C4-2B (cell line): ENCODE data around the gene HDAC7.

Experiments used
- H3K27ac ChIP-seq: fragments of 450-650 bp; 2 replicates; pipeline ENCODE4 v1.5.1; 2017
- ZFX ChIP-seq: fragments of 450-650 bp; IDR thresholded peaks from 2 replicates; pipeline ENCODE4 v1.6.1; 2017
- TF ChIP-seq, protein P1 (sequence below): fragments of 450-650 bp; conservative IDR thresholded peaks from 2 replicates; pipeline ENCODE4 v1.5.1; 2017; ENCODE audit warnings: mild to moderate bottlenecking

Gene HDAC7

GRCh38 chr12:47783821-47784819 is 35.6 kb downstream of the HDAC7 start:
- H3K27ac ChIP-seq, result no peak overlapping the region
- no peak for TF ChIP-seq ZFX
- TF ChIP-seq, protein P1, sequence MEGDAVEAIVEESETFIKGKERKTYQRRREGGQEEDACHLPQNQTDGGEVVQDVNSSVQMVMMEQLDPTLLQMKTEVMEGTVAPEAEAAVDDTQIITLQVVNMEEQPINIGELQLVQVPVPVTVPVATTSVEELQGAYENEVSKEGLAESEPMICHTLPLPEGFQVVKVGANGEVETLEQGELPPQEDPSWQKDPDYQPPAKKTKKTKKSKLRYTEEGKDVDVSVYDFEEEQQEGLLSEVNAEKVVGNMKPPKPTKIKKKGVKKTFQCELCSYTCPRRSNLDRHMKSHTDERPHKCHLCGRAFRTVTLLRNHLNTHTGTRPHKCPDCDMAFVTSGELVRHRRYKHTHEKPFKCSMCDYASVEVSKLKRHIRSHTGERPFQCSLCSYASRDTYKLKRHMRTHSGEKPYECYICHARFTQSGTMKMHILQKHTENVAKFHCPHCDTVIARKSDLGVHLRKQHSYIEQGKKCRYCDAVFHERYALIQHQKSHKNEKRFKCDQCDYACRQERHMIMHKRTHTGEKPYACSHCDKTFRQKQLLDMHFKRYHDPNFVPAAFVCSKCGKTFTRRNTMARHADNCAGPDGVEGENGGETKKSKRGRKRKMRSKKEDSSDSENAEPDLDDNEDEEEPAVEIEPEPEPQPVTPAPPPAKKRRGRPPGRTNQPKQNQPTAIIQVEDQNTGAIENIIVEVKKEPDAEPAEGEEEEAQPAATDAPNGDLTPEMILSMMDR, result no peak

GRCh38 chr12:47783024-47783755 is 36.5 kb downstream of the HDAC7 start:
- TF ChIP-seq, protein P1, result no peak
- no peak for TF ChIP-seq ZFX
- peak overlapping the region; percentile 58 for H3K27ac ChIP-seq

DNA sequence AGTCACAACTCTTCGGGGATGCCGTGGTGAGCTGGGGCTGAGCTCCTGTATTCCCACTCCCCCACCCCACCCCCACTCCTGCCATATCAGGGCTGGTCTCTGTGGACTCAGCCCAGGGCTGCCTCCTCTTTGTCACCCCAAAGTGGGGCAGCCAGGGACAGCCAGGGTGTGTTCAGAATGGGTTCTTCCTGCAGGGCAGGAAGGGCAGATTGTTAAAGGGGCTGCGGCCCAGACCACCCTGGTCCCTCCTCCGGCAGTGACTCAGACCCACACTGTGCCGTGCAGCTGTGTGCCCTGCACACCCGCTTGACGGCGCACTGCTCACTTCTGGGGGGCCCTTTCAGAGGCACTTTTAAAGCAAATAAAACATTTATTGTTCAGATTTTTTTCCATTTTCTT is 37.3 kb downstream of the HDAC7 start:
- TF ChIP-seq ZFX, result no peak
- TF ChIP-seq, protein P1, result no peak
- peak overlapping the region; percentile 58 for H3K27ac ChIP-seq

- TF ChIP-seq ZFX, result no peak
- TF ChIP-seq, protein P1, result no peak
- H3K27ac ChIP-seq, result peak overlapping the region; percentile 58
Observed at GRCh38 chr12:47781479-47782371, 38.0 kb downstream of the HDAC7 start.

DNA sequence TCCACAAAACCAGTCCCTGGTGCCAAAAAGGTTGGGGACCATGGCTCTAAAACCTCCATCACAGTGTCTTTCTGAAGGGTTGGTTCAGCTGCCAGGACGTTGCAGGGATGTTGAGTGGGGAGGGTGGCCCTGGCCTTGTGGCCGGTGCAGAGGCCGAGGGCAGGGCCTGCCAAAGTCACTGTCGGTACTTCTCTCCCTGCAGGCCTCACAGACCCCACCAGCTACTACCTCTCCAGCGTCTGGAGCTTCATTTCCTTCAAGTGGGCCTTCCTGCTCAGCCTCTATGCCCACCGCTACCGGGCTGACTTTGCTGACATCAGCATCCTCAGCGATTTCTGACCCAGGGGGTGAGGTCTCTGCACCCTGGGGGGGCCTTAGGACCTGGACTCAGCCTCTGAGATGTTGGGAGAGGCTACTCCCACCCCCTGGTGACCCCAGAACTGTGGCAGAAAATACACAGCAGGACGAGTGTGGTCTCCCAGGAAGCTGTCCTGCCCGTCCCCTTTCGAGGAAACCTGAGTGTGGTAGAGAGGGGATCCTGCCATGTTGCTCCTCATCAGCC is 39.7 kb downstream of the HDAC7 start:
- no peak overlapping the region for H3K27ac ChIP-seq
- TF ChIP-seq, protein P1, result no peak
- TF ChIP-seq ZFX, result no peak

DNA sequence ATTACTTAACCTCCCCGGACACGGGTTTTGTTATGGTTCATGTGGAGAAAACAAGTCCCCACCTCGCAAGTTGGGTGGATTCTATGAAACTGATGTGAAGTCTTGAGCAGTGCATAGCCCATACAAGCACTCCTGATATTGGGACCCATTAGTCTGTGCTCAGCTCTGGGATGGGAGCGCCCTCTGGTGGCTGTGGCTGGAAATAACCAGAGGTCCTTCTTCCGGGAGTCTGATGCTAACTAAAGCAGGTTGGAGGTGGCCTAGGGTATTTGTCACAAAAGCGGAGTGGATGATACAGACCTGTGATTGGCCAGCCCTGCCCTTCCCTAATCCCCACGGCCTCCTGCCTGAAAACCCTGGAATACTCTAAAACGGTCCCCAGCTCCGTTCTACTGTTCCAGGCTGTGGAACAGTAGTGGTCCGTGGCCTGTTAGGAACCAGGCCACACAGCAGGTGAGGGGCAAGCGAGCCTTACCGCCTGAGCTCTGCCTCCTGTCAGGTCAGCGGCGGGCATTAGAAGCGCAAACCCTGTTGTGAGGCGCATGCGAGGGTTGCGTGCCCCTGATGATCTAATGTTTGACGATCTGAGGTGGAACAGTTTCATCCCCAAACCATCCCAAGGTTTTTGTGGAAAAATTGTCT is 40.3 kb downstream of the HDAC7 start:
- TF ChIP-seq, protein P1, result peak; percentile 97
- no peak for TF ChIP-seq ZFX
- no peak overlapping the region for H3K27ac ChIP-seq
